IPS-15b (cell line): ENCODE data around the gene CILP.

ENCODE experiments used
- H3K27me3 ChIP-seq: one replicate; pipeline ENCODE4 v1.6.1; 2013; ENCODE audit warnings: low read length; ENCODE audit not compliant: control insufficient read depth, insufficient read depth
- H3K36me3 ChIP-seq: one replicate; pipeline ENCODE4 v1.6.1; 2013; ENCODE audit warnings: low read length; ENCODE audit not compliant: control insufficient read depth, insufficient read depth
- H3K4me1 ChIP-seq: one replicate; pipeline ENCODE4 v1.6.1; 2013; ENCODE audit warnings: mild to moderate bottlenecking, low read length; ENCODE audit not compliant: control insufficient read depth, insufficient read depth
- H3K4me3 ChIP-seq: one replicate; pipeline ENCODE4 v1.5.1; 2013; ENCODE audit warnings: low read depth, low read length
- H3K9ac ChIP-seq: one replicate; pipeline ENCODE4 v1.6.1; 2013; ENCODE audit warnings: low read depth, mild to moderate bottlenecking, low read length
- H3K9me3 ChIP-seq: one replicate; pipeline ENCODE4 v1.6.1; 2013; ENCODE audit warnings: mild to moderate bottlenecking, low read length; ENCODE audit not compliant: control insufficient read depth, insufficient read depth

Gene CILP

GRCh38 chr15:65210770-65211481, at the start of gene CILP:
CILP (minus strand) TSS chr15:65211473; CDS start chr15:65209755, 1,718 bp downstream.
- H3K4me3 ChIP-seq = no peak within 1 kb of the TSS
- no peaks in the 10 kb centered on the region for H3K9me3 ChIP-seq
- no peak within 1 kb of the TSS for H3K9ac ChIP-seq
- peaks cover 3% of the 10 kb centered on the region for H3K27me3 ChIP-seq
- H3K4me1 ChIP-seq = peaks cover 6% of the 10 kb centered on the region
- no peaks in the 10 kb centered on the region for H3K36me3 ChIP-seq

GRCh38 chr15:65260968-65261367, 49.7 kb upstream of the CILP start:
- peaks cover 5% of the 10 kb centered on the region for H3K36me3 ChIP-seq
- H3K4me1 ChIP-seq = peaks cover 8% of the 10 kb centered on the region
- no peaks in the 10 kb centered on the region for H3K9me3 ChIP-seq
- H3K4me3 ChIP-seq = no peak overlapping the region
- no peaks in the 10 kb centered on the region for H3K27me3 ChIP-seq
- H3K9ac ChIP-seq = no peak overlapping the region

- Histone ChIP-seq H3K36me3 (peaks cover 5% of the 10 kb centered on the region), H3K4me1 (no peaks in the 10 kb centered on the region), H3K9me3 (no peaks in the 10 kb centered on the region), H3K4me3 (no peak overlapping the region), H3K27me3 (no peaks in the 10 kb centered on the region), H3K9ac (no peak overlapping the region)
These were observed 48.1 kb upstream of the CILP start for GRCh38 chr15:65259367-65259797.

GRCh38 chr15:65258375-65259262, 47.3 kb upstream of the CILP start:
- no peaks in the 10 kb centered on the region for H3K4me1 ChIP-seq
- no peaks in the 10 kb centered on the region for H3K9me3 ChIP-seq
- H3K4me3 ChIP-seq = no peak overlapping the region
- no peaks in the 10 kb centered on the region for H3K27me3 ChIP-seq
- peaks cover 5% of the 10 kb centered on the region for H3K36me3 ChIP-seq
- no peak overlapping the region for H3K9ac ChIP-seq

- Histone ChIP-seq H3K36me3 (peaks cover 4% of the 10 kb centered on the region), H3K27me3 (no peaks in the 10 kb centered on the region), H3K4me1 (peaks cover 3% of the 10 kb centered on the region), H3K4me3 (no peak overlapping the region), H3K9me3 (no peaks in the 10 kb centered on the region), H3K9ac (no peak overlapping the region)
These were observed 44.3 kb upstream of the CILP start for GRCh38 chr15:65255486-65256140.

- Histone ChIP-seq H3K9me3 (no peaks in the 10 kb centered on the region), H3K9ac (no peak overlapping the region), H3K27me3 (no peaks in the 10 kb centered on the region), H3K4me1 (peaks cover 3% of the 10 kb centered on the region), H3K4me3 (no peak overlapping the region), H3K36me3 (no peaks in the 10 kb centered on the region)
These were observed 43.5 kb upstream of the CILP start for GRCh38 chr15:65254758-65255157.

- H3K4me3 ChIP-seq = no peak overlapping the region
- no peak overlapping the region for H3K9ac ChIP-seq
- peaks cover 3% of the 10 kb centered on the region for H3K4me1 ChIP-seq
- no peaks in the 10 kb centered on the region for H3K36me3 ChIP-seq
- H3K9me3 ChIP-seq = no peaks in the 10 kb centered on the region
- H3K27me3 ChIP-seq = no peaks in the 10 kb centered on the region
These were observed 43.1 kb upstream of the CILP start for GRCh38 chr15:65254356-65254755.

GRCh38 chr15:65249641-65250040, 38.4 kb upstream of the CILP start:
- H3K36me3 ChIP-seq = no peaks in the 10 kb centered on the region
- no peak overlapping the region for H3K9ac ChIP-seq
- no peaks in the 10 kb centered on the region for H3K9me3 ChIP-seq
- H3K4me1 ChIP-seq = peaks cover 6% of the 10 kb centered on the region
- no peak overlapping the region for H3K4me3 ChIP-seq
- no peaks in the 10 kb centered on the region for H3K27me3 ChIP-seq

- peaks cover 6% of the 10 kb centered on the region for H3K4me1 ChIP-seq
- H3K9me3 ChIP-seq = no peaks in the 10 kb centered on the region
- no peak overlapping the region for H3K9ac ChIP-seq
- no peaks in the 10 kb centered on the region for H3K36me3 ChIP-seq
- H3K27me3 ChIP-seq = no peaks in the 10 kb centered on the region
- H3K4me3 ChIP-seq = no peak overlapping the region
These were observed 37.4 kb upstream of the CILP start for GRCh38 chr15:65248511-65249255.

- H3K4me1 ChIP-seq = peaks cover 3% of the 10 kb centered on the region
- no peaks in the 10 kb centered on the region for H3K36me3 ChIP-seq
- no peak overlapping the region for H3K4me3 ChIP-seq
- no peaks in the 10 kb centered on the region for H3K9me3 ChIP-seq
- H3K27me3 ChIP-seq = no peaks in the 10 kb centered on the region
- no peak overlapping the region for H3K9ac ChIP-seq
These were observed 35.7 kb upstream of the CILP start for GRCh38 chr15:65246939-65247338.

GRCh38 chr15:65246026-65246714, 34.9 kb upstream of the CILP start:
- no peaks in the 10 kb centered on the region for H3K27me3 ChIP-seq
- no peaks in the 10 kb centered on the region for H3K36me3 ChIP-seq
- H3K9me3 ChIP-seq = no peaks in the 10 kb centered on the region
- no peak overlapping the region for H3K4me3 ChIP-seq
- H3K9ac ChIP-seq = no peak overlapping the region
- H3K4me1 ChIP-seq = peaks cover 3% of the 10 kb centered on the region
